K562 (cell line): Measurements from ENCODE around the gene TULP3. TPM values are rescaled to one million over a fixed set of nuclear protein-coding genes. Genes with fewer than 3 reads are reported as not detected.

Experiments used
- ATAC-seq: fragments of 200-7000 bp; cut with Tn5 transposase; 3 replicates; pipeline ENCODE4 v1.9.1; 2020; ENCODE audit warnings: moderate library complexity
- BruUV-seq: library from RNA; stranded (reverse); fragments of 400-500 nt; replicated peaks from 2 replicates; lab custom pipeline; 2021; lab: Mats Ljungman, UMichigan
- CTCF ChIA-PET: fragments of 300-600 bp; formaldehyde crosslinking; extraction: SDS; loops from one replicate; lab custom pipeline; 2021; ENCODE audit warnings: low intra/inter-chr PET ratio; lab: Yijun Ruan, JAX
- POLR2A ChIA-PET: fragments of 300-600, 350-650 bp; sonication (Branson Sonifier 250); formaldehyde crosslinking; extraction: SDS; loops from one replicate; lab custom pipeline; 2021; ENCODE audit warnings: antibody characterized with exemption, inconsistent platforms; lab: Yijun Ruan, JAX
- DNase-seq, 4 experiments: peaks; one replicate each; pipeline versions ENCODE4 v3.0.0 to v3.0.0-alpha.2; 2011 to 2018; ENCODE audit warnings: low spot score in 3 of 4, mixed read lengths in 3 of 4; ENCODE audit errors: extremely low read depth in 1 of 4
- FAIRE-seq: peaks from 2 replicates; lab custom pipeline; 2011; peaks lifted over from hg19 to GRCh38; lab: Jason Lieb, UNC
- H2AFZ ChIP-seq: 2 replicates; pipeline ENCODE4 v1.6.0; 2011; ENCODE audit warnings: low read depth, low read length, control low read depth, inconsistent platforms
- H3K27ac ChIP-seq: fragments of 200-600 bp; 3 replicates; pipeline ENCODE4 v1.8.0; 2011; ENCODE audit warnings: low read depth, mild to moderate bottlenecking, control low read depth, inconsistent platforms, low read length, moderate library complexity, mixed read lengths; ENCODE audit errors: extremely low read depth
- H3K27me3 ChIP-seq, 2 experiments: fragments of 300-600 bp in 1 of 2; 2 replicates in 1 of 2; 3 replicates in 1 of 2; pipeline versions ENCODE4 v1.6.0 to v1.8.0; 2011; ENCODE audit warnings: inconsistent platforms in 2 of 2, low read length in 2 of 2, mild to moderate bottlenecking in 1 of 2, mixed read lengths in 1 of 2, moderate library complexity in 1 of 2; ENCODE audit not compliant: control insufficient read depth in 2 of 2, insufficient read depth in 2 of 2
- H3K36me3 ChIP-seq: fragments of 300-600 bp; 3 replicates; pipeline ENCODE4 v1.8.0; 2011; ENCODE audit warnings: mild to moderate bottlenecking, low read length, inconsistent platforms; ENCODE audit not compliant: control insufficient read depth, insufficient read depth
- H3K4me1 ChIP-seq, 2 experiments: fragments of 200-600 bp in 1 of 2; replicated peaks in 1 of 2; 2 replicates in 1 of 2; 3 replicates in 1 of 2; pipeline versions ENCODE4 v1.5.1 to v1.8.0; 2011; ENCODE audit warnings: inconsistent platforms in 2 of 2, low read length in 2 of 2, mild to moderate bottlenecking in 1 of 2, mixed read lengths in 1 of 2, moderate library complexity in 1 of 2; ENCODE audit not compliant: control insufficient read depth in 2 of 2, insufficient read depth in 2 of 2
- H3K4me2 ChIP-seq: 2 replicates; pipeline ENCODE4 v1.6.1; 2011; ENCODE audit warnings: low read length, control low read depth, inconsistent platforms, mixed read lengths; ENCODE audit not compliant: insufficient read depth
- H3K4me3 ChIP-seq: fragments of 200-600 bp; sonication (generic), shearing (Covaris generic); 2 replicates; pipeline ENCODE4 v1.5.1; 2016; ENCODE audit warnings: control low read depth, inconsistent platforms
- H3K79me2 ChIP-seq: fragments of 200-600 bp; 3 replicates; pipeline ENCODE4 v1.8.0; 2011; ENCODE audit warnings: low read length, inconsistent platforms; ENCODE audit not compliant: control insufficient read depth, insufficient read depth
- H3K9ac ChIP-seq, 2 experiments: 2 replicates each; pipeline versions ENCODE4 v1.6.0 to v1.6.1; 2011; ENCODE audit warnings: low read depth in 2 of 2, low read length in 2 of 2, control low read depth in 1 of 2, inconsistent platforms in 1 of 2, mild to moderate bottlenecking in 1 of 2, mixed read lengths in 1 of 2; ENCODE audit not compliant: insufficient read depth in 1 of 2
- H3K9me1 ChIP-seq: one replicate; pipeline ENCODE4 v1.6.0; 2011; ENCODE audit warnings: inconsistent platforms, mild to moderate bottlenecking, low read length, moderate library complexity; ENCODE audit not compliant: control insufficient read depth, insufficient read depth
- H3K9me3 ChIP-seq: replicated peaks from 2 replicates; pipeline ENCODE4 v1.5.1; 2011; ENCODE audit warnings: low read depth, low read length, inconsistent platforms; ENCODE audit not compliant: control insufficient read depth, insufficient read depth
- H4K20me1 ChIP-seq: replicated peaks from 2 replicates; pipeline ENCODE4 v1.6.1; 2011; ENCODE audit warnings: low read length, inconsistent platforms, mixed read lengths; ENCODE audit not compliant: control insufficient read depth, insufficient read depth
- WGBS: fragments of 100-300 bp; shearing (Covaris generic); methylation state at CpG from one replicate; pipeline ENCODE4 v1.1.6; 2016; ENCODE audit warnings: low coverage, mixed read lengths; ENCODE audit not compliant: insufficient coverage; ENCODE audit errors: missing lambda C conversion rate; 5-methylcytosine and 5-hydroxymethylcytosine counted together
- in situ Hi-C: fragments of 300-500 bp; cut with MboI; formaldehyde crosslinking; loops from 4 replicates; pipeline ENCODE4 v1.15.0; 2018; ENCODE audit warnings: inconsistent platforms, mixed read lengths
- intact Hi-C: fragments of 100-400 bp; cut with micrococcal nuclease; formaldehyde crosslinking; loops from 2 replicates; pipeline ENCODE4 v1.14.2; 2022
- polyA plus RNA-seq, 8 experiments: library from polyadenylated mRNA; depleted of rRNA in 4 of 8; stranded (reverse) in 5 of 8; unstranded in 3 of 8; fragments of >200 nt; fragmentation: Nextera tagmentation in 2 of 8; fragmentation: Illumina TruSeq in 1 of 8; extraction: Ambion mirVana in 2 of 8; extraction: Trizol in 1 of 8; gene quantifications; 2 replicates each; pipeline versions ENCODE4 v1.2.1 to v1.2.3, GENCODE V29; 2011 to 2014; ENCODE audit warnings: inconsistent platforms in 1 of 8, missing spikeins in 1 of 8
- total RNA-seq, 7 experiments: library from RNA; depleted of rRNA in 6 of 7; stranded (reverse); fragments of >200 nt in 6 of 7; fragmentation: Illumina TruSeq in 2 of 7; extraction: Trizol in 2 of 7; gene quantifications; 2 replicates each; pipeline versions ENCODE4 v1.2.1 to v1.2.3, GENCODE V29; 2011 to 2021; ENCODE audit warnings: low replicate concordance in 1 of 7
- TF ChIP-seq, protein P1 (sequence below): fragments of 250-450 bp; sonication (Bioruptor Pico); IDR thresholded peaks from 2 replicates; pipeline ENCODE4 v1.4.0; 2020; ENCODE audit warnings: mild to moderate bottlenecking, moderate library complexity
- TF ChIP-seq, protein P2 (sequence below): sonication (generic); IDR thresholded peaks from 2 replicates; pipeline ENCODE4 v1.6.1; 2016

The TULP3 gene
- total and polyA plus RNA-seq, 9 of the 15 experiments (the other 6 are each of a cell fraction or from before 2014, with no cell fraction given) = 3.6 to 13.3 (median 7.3) TPM

DNA sequence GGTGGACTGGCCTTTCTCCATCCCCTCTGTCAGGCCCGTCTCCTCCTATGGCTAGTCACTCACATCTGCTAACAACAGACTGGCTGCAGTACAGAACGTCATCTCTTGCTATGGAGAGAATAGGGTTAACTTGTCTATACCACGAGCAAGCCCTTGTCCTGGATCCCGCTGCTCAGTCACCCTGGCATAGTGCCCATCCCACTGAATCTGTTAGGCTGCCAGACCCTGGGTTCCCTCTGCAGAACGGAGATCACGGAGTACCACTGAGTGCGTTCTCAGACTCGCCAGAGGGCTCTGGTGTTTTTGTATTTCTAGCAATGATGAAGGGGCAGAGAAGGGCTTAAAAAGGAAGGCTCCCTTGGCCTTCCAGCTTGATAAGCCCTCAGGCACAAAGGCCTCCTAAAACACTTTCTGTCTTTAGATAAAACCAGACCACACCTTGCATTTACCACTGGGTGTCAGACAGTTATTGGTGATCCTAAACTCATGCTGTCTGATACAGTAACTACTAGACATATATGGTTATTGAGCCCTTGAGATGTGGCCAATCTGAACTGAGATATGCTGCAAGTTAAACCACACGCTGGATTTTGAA, 49.5 kb upstream of the TULP3 start:
- Histone ChIP-seq H3K9me1 (no peaks in the 10 kb centered on the region), H3K4me1 (peaks cover 5 to 6% of the 10 kb centered on the region in 2 experiments; a peak in 4 of 5 replicates), H2AFZ (no peak overlapping the region), H4K20me1 (no peaks in the 10 kb centered on the region), H3K27me3 (no peaks in the 10 kb centered on the region), H3K4me3 (no peak overlapping the region), H3K79me2 (no peaks in the 10 kb centered on the region), H3K27ac (no peak overlapping the region), H3K9me3 (no peaks in the 10 kb centered on the region), H3K9ac (no peak overlapping the region), H3K4me2 (no peak overlapping the region), H3K36me3 (no peaks in the 10 kb centered on the region)
- no TSS peak for BruUV-seq
- in situ Hi-C loops (loop anchor here (5.0 kb wide), 1 partner anchor 196 kb away; no protein-coding TSS in a partner anchor), intact Hi-C loops (no loop called here)
- ATAC-seq = no peak
- ChIA-PET POLR2A (no interaction called here), CTCF (no interaction called here)
- DNase-seq = peak in 1 of 4 experiments; percentile 9
- WGBS = 61% methylated on average over 9 of the region's 9 CpGs
- FAIRE-seq = no peak
- TF ChIP-seq, protein P1, sequence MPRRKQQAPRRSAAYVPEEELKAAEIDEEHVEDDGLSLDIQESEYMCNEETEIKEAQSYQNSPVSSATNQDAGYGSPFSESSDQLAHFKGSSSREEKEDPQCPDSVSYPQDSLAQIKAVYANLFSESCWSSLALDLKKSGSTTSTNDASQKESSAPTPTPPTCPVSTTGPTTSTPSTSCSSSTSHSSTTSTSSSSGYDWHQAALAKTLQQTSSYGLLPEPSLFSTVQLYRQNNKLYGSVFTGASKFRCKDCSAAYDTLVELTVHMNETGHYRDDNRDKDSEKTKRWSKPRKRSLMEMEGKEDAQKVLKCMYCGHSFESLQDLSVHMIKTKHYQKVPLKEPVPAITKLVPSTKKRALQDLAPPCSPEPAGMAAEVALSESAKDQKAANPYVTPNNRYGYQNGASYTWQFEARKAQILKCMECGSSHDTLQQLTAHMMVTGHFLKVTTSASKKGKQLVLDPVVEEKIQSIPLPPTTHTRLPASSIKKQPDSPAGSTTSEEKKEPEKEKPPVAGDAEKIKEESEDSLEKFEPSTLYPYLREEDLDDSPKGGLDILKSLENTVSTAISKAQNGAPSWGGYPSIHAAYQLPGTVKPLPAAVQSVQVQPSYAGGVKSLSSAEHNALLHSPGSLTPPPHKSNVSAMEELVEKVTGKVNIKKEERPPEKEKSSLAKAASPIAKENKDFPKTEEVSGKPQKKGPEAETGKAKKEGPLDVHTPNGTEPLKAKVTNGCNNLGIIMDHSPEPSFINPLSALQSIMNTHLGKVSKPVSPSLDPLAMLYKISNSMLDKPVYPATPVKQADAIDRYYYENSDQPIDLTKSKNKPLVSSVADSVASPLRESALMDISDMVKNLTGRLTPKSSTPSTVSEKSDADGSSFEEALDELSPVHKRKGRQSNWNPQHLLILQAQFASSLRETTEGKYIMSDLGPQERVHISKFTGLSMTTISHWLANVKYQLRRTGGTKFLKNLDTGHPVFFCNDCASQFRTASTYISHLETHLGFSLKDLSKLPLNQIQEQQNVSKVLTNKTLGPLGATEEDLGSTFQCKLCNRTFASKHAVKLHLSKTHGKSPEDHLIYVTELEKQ = no peak
- TF ChIP-seq, protein P2, sequence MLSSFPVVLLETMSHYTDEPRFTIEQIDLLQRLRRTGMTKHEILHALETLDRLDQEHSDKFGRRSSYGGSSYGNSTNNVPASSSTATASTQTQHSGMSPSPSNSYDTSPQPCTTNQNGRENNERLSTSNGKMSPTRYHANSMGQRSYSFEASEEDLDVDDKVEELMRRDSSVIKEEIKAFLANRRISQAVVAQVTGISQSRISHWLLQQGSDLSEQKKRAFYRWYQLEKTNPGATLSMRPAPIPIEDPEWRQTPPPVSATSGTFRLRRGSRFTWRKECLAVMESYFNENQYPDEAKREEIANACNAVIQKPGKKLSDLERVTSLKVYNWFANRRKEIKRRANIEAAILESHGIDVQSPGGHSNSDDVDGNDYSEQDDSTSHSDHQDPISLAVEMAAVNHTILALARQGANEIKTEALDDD = 0 out of 2 replicates have a peak, but pooled peaks have one; percentile 17
